ENCODE results near the gene SLC27A2.

- TF ChIP-seq CTCF (IDR thresholded peaks at IDR 0.05) (no peak), EZH2 (IDR thresholded peaks at IDR 0.05) (no peak), EZH2phosphoT487 (IDR thresholded peaks at IDR 0.05) (no peak)
Measured at GRCh38 chr15:50246631-50247030, 64.6 kb downstream of the SLC27A2 start.

Measured in neural progenitor cell (in vitro differentiated cells).